Breast epithelium (tissue), 3 donors: ENCODE data around the gene ORAI2.
"Not testable (repeated sequence)": the region's sequence is repeated elsewhere in the genome, so short reads cannot be mapped to it uniquely, and the experiment has no call there.

Source experiments
- POLR2A ChIP-seq: fragments of 450-650 bp; IDR thresholded peaks from one replicate; pipeline ENCODE4 v1.6.1; 2016; ENCODE audit warnings: antibody characterized with exemption, mild to moderate bottlenecking, moderate library complexity
- TF ChIP-seq, protein P1 (sequence below), 3 donors: fragments of 450-650 bp; IDR thresholded peaks; one replicate each; pipeline ENCODE4 v1.5.1; 2016 to 2017; ENCODE audit warnings: antibody characterized with exemption in 3 of 3, mild to moderate bottlenecking in 3 of 3, moderate library complexity in 3 of 3

GRCh38 chr7:102503141-102503540, 69.8 kb downstream of the ORAI2 start:
- TF ChIP-seq, protein P1, sequence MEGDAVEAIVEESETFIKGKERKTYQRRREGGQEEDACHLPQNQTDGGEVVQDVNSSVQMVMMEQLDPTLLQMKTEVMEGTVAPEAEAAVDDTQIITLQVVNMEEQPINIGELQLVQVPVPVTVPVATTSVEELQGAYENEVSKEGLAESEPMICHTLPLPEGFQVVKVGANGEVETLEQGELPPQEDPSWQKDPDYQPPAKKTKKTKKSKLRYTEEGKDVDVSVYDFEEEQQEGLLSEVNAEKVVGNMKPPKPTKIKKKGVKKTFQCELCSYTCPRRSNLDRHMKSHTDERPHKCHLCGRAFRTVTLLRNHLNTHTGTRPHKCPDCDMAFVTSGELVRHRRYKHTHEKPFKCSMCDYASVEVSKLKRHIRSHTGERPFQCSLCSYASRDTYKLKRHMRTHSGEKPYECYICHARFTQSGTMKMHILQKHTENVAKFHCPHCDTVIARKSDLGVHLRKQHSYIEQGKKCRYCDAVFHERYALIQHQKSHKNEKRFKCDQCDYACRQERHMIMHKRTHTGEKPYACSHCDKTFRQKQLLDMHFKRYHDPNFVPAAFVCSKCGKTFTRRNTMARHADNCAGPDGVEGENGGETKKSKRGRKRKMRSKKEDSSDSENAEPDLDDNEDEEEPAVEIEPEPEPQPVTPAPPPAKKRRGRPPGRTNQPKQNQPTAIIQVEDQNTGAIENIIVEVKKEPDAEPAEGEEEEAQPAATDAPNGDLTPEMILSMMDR (IDR thresholded peaks at IDR 0.05) = not testable (repeated sequence)
- TF ChIP-seq POLR2A = not testable (repeated sequence)
